HG02885 (cell line): ENCODE results near the gene ATN1.

ENCODE experiments used
- ATAC-seq: cut with Tn5 transposase; IDR thresholded peaks from one replicate; pipeline ENCODE4 v1.9.1; 2021; ENCODE audit warnings: mild to moderate bottlenecking; ENCODE audit not compliant: unreplicated experiment, poor library complexity

ATN1 gene

DNA sequence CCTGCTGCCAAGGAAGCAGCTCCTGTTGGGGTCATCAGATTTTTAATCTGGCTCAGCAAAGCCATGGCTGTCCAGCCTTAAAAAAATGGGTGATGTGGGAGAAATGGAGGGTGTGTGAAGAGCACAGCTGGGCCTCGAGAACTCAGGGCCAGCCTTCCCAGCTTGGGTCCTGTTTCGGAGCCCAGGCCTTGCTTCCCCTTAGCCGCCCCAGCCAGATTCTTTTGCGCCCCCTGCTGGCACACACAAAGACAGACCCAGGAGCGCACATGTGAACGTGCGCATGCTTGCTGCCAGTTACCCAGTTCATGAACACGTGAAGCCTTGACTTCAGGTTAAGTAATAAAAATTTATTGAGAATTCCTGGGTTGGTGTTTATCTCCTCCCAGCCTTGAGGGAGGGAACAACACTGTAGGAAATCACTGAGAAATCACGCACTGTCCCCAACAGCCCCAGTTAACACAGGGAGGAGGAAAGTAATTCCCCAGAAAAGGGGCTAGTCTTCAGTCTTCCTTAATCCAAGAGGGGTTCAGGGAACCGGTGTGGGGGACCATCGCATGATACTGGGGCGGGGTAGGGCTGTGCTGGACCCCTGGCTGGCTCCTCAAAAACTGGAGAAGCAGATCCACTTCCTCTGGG lies 37.4 kb downstream of the ATN1 start:
- ATAC-seq, result no peak

DNA sequence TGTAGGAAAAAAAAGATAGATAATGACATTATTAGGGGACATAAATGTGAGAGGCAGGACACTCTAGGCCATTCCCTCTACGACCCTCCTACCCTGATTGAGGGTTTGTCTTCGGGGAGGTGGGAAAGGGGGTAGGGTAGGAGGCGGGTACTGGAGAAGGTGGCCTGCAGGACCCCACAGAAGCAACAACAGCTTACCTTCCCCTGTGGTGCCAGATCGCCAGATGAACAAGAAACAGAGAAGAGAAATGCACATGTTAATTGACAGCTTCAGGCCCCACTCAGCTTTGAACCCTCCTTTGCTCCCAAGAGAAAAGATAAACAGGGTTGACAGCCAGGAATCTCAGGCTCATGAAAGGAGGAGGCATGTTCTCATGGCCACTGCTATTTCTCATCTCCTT lies 38.0 kb downstream of the ATN1 start:
- no peak for ATAC-seq

DNA sequence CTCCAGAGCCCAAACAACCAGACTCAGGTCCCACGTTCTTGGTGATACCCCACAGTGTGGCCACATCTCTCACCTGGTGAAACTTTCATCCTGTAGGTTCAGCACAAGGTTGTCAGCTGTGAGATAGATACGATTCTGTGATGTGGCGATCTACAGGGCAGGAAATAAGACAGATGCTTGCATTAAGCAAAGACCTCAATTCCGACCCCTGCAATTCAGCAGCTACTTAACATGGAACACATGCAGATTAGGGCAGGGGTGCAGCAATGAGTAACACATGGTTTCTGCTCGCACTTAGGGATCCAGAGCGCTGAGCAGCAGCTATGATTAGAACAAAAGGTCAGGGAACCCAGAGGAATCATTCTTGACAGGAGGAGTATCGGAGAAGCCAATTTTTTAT lies 38.6 kb downstream of the ATN1 start:
- ATAC-seq, result no peak

DNA sequence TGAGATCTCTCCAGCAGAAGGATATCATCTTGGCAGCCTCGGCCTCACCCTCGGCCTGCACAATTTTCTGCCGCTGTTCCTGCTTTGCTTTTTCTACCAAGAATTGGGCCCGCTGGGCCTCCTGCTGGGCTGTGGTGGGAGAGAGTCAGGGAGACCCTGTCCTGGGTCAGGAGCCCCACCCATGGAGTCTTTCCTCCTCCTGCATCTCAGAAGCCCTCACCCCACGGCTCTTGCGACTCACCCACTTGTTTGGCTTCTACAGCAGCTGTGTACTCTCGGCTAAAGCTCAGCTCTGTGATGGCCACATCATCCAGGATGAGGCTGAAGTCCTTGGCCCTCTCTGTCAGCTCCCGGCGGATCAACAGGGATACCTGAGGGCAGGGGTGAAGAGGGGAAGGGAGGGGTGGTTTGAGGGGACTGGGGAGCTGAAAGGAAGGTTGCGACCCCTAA lies 39.9 kb downstream of the ATN1 start:
- ATAC-seq, result no peak

DNA sequence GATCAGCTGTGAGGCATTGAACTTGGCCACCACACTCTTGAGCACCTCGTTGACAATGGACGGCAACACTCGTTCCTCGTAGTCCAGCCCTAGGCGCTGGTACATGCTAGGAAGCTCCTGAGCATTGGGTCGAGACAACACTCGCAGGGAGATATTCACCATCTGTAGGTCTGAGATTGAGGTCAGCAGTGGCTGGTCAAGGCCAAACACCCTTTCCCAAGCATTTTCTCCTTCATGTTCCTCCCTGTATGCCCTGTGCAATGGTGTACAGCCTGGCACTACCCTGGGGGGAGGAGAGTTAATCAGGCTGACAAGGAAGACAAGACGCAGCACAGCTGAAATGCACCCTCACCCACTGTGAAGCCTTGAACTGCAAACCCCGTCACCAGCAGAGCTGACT lies 40.7 kb downstream of the ATN1 start:
- ATAC-seq, result no peak

DNA sequence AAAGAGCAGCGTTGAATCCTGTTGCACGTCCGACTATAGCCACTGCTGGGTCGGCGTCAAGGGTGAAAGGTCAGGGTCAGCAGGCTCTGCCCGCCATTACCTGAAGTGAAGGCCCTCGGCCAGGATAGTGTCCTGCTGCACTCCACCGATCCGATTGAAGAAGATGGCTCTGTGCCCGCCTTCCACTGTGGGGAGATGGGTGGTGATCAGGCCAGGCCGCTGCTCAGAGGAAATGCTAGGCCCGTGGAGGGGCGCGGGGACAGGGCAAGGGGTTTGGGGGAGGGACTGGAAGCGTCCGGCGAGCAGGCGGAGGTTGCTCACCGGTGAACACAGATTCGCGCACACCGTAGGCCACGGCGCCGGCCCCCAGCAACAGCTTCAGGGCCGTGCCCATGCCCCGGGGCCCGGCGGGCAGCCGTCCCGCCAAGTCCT lies 42.4 kb downstream of the ATN1 start:
- no peak for ATAC-seq

DNA sequence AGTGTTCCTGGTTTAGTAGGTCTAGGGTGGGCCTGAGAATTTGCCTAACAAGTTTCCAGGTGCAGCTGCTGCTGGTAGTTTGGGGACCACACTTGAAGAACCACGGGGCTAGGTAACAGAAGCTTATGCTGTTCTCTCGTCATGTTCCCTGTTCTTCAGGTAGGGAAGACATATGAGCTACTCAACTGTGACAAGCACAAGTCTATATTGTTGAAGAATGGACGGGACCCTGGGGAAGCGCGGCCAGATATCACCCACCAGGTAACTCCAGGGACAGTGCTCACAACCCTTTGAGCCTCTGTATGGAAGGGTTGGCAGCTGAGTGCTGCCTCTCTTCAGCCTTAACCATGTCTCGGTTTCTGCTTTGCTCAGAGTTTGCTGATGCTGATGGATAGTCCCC lies 46.4 kb downstream of the ATN1 start:
- ATAC-seq, result no peak

DNA sequence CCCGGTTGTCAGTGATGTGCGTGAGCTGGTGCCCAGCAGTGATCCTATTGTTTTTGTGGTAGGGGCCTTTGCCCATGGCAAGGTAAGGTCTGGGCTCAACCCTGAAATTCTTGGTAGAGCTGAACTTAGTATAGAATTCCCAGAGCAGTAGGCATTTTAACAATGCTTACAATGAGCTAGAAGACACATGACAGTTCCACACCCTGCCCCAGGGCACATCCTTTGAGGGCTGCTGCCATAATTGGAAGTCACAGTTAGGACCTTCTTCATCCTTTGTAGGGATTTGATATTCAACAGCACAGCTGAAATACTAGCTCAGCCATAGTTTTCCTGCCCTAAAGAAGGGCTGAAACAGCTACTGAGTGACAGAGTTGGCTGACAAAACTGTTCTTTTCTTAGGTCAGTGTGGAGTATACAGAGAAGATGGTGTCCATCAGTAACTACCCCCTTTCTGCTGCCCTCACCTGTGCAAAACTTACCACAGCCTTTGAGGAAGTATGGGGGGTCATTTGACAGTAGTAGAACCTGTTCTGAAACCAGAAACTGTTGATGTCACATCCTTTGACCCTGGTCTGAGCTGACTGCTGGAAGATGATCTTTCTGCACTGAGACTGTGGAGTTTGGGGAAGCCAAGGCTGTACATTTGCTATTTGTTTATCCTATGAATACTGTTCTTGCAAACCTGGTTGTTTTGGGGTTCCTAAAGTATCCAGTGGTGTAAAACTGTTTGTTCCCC lies 47.7 kb downstream of the ATN1 start:
- ATAC-seq, result no peak

DNA sequence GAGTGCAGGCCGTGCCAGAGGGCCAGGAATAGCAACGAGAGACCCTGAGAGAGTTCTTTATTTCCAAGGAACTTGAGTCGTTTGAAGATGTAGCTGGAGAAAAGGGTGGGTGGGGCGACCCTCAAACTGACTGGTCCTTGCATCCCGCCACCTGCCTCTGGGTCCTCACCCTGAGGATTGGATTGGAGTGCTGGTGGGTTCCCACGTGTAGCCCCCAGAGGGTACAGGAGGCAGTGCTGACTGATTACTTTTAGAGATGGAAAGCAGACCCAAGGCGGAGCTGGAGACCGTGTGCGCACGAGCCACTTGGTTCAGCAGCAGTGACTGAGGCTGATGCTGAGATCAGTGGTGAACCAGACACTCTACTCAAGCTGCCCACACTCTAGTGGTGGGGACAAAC lies 49.9 kb downstream of the ATN1 start:
- no peak for ATAC-seq

DNA sequence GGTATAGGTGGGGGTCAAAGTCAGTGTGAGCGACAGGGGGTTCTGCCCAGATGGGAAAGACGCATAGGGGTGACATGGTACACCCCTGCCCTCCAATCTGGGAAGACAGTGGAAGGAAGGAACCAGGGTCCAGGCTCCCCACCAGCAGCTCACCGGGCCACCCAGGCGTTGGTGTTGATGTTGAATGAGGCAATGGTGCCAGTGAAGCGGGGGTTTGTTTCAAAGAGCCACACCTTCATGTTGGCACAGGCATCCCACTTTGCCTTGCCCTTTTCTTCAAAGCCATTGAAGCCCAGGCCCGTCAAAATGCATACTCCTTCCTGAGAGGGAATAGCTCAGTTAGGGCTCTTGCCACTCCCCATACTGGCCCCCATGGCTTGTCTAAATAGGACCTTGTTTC lies 50.4 kb downstream of the ATN1 start:
- ATAC-seq, result no peak

DNA sequence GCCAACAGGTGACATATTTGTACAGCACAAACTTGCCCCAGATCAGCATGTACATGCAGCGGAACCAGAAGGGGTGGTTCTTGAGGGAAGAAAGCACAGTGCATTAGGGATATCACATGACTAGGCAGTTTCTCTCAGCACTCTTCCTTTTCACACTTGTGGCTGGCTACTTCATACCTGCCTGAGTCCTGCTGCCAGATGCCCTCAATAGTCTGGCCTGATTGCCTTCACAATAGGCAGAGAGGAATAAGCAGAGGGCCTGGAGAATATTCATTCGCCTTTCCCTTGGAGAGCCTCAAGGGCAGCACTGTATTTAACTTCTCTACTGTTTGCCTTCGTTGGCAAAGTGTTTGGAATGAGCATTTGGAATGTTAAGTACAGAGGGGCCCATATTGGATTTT lies 50.9 kb downstream of the ATN1 start:
- no peak for ATAC-seq

DNA sequence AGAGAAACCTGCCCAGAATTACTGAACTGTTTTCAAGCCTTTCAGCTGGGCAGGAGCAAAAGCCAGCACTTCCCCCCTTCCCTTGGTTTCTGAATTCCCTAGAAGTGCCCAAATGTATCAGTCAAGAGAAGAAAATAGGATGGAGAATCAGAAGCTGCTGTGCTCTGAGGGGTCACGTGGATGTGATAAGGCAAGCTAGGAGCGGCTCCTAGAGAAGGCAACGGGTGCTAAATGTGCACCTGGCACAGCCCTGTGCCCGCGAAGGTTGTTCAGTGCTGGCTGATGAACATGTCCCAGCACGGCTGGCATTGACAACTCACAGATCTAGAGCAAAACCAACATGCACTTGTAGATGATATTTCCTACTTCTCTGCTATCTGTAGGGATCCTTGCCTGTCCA lies 51.3 kb downstream of the ATN1 start:
- no peak for ATAC-seq

DNA sequence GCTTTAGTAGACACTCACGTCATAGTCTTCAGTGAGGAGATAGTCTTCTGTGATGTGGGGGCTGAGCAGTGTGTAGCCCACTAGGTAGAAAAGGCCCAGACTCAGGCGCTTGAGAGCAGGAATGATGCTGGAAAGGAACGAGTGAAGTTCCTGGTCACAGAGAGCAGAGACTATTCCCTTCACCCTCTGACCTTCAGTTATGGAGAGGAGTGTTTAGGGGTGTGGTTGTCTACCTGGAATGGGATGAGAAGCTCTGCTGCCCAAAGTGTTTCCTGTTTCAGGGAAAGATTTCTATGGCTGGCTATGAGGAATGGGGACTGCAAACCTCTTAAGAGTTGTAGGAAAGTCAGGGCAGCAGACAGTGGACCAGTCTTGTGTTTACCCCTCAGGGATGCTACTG lies 51.7 kb downstream of the ATN1 start:
- no peak for ATAC-seq

DNA sequence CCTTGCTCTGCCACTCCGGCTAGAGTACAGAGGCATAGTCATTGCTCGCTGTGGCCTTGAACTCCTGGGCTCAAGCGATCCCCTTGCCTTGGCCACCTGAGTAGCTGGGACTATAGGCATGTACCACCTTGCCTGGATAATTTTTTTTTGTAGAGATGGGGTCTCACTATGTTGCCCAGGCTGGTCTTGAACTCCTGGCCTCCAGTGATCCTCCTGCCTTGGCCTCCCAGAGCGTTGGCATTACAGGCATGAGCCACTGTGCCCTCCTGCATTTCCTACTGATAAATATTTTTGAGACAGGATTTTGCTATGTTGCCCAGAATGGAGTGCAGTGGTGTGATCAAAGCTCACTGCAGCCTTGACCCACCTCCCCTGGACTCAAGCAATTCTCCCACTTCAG lies 52.3 kb downstream of the ATN1 start:
- no peak for ATAC-seq

DNA sequence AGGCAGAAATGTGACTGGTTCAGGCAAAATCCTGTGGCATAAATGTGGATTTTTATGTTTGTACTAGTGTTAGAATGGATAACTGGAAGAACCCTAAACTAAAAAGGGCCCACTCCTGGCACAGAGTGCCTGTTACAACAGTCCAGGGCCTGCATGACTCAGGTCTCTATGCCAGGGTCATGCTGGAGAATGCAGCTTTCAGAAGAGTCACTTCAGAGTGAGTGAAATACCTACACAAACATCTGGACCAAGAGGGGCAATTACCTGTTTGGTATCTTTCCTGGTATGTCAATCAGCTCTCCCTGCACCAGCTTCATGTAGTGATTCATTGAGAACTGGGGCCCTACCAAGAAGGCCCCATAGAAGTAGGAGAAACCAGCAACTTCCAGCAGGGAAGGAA lies 53.0 kb downstream of the ATN1 start:
- no peak for ATAC-seq

DNA sequence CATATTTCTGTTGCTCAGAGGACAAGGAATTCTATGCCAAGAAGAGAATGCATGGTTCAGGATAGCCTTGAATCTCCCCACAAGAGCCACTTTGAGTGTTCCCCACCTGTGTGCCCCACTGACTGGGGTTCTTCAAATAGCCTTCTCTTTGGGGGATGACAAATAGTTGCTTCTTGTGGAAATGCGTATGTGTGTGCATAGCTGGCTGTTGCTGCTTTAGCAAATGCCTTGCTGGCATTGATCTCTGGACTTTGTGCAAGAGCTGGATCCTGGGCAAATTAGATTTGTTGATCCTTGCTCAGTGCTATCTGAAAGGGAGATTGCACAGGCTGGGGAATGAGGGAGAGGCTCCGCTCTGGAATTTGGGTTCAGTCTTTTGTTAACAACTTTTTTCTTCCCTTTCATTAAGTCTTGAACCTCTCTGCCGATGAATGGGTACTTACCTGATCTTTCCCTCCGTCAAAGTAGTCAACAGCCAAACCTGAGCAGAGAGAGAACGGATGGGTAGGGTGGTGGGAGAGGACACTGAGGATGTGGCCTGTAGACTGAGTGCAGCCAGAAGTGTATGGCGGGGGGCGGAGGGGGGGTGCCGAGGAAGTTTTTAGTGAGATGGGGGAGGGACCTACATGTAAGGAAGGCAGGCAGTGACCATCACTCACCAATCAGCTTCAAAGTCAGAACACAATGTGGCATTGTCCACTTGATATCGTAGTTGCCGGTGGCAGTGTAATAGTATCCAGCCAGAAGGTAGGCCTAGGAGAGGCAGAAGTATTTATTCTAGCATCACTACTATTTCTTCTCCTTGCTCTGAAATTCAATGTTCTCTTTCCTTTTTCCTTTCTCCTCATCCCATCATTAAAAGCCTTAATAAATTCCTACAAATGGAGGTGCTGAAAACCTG lies 53.6 kb downstream of the ATN1 start:
- ATAC-seq, result no peak

DNA sequence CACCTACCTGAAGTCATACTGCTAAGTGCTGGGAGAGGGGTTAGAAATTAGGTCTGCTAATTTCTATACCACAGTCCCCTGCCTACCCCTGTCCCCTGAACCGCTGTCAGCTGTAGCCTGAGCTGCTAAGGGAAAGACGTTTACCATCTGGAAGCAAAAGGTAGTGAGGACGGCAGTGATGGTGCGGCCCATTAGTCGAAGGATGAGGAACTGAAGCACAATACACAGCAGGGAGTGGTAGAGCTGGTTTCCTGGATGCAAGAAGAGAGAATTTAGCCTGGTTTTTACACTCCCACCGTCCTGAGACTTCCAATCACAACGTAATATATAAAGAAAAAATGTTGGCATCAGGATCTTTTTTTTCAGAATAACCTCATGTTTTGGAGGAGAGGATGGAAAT lies 54.8 kb downstream of the ATN1 start:
- ATAC-seq, result no peak

DNA sequence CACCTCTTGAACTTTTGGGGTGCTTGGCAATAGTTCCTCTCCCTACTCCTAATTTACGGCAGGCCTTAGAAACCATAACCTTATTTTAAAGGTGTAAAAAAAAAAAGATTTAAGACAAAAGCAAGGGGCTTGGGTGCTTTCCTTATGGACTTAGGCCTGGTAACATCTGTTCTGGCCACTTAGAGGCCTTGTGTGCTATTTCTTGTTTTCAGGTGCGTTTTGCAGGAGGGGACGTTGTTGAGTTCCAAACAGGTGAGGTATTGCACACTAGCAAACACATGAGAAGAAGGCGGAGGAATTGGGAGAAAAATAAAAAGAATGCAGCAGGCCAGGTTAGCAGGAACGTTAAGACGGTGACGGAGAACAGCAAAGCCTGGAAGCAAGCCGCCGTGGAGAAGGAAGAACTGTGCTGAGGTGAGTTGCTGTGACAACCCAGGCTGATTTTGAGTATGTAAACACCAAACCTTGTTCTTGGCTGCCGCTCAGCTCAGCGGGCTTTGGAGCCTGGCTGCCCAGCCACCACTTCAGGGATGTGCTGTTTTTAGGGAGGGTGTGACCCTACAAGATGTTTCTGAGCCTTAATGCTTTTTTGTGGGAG lies 60.3 kb downstream of the ATN1 start:
- ATAC-seq, result no peak
